Keratinocyte (primary cell): Measurements from ENCODE around the gene P2RY2. TPM values are rescaled to one million over a fixed set of nuclear protein-coding genes. Genes with fewer than 3 reads are reported as not detected.

Experiments used
- DNase-seq: peaks from one replicate; pipeline ENCODE4 v3.0.0-alpha.2; 2011; ENCODE audit warnings: low read depth, missing footprints, low spot score
- FAIRE-seq: peaks from 2 replicates; lab custom pipeline; 2011; peaks lifted over from hg19 to GRCh38; lab: Jason Lieb, UNC
- H2AFZ ChIP-seq: 2 replicates; pipeline ENCODE4 v1.6.0; 2012; ENCODE audit warnings: low read length, control low read depth, inconsistent platforms; ENCODE audit not compliant: control insufficient read depth
- H3K27ac ChIP-seq: 2 replicates; pipeline ENCODE4 v1.5.1; 2011; ENCODE audit warnings: low read length; ENCODE audit not compliant: control insufficient read depth, insufficient read depth
- H3K27me3 ChIP-seq: 3 replicates; pipeline ENCODE4 v1.6.0; 2011; ENCODE audit warnings: low read length; ENCODE audit not compliant: control insufficient read depth, insufficient read depth; ENCODE audit errors: extremely low read depth
- H3K36me3 ChIP-seq, 2 experiments: 2 replicates in 1 of 2; 3 replicates in 1 of 2; pipeline ENCODE4 v1.5.1; 2011; ENCODE audit warnings: low read length in 2 of 2, mild to moderate bottlenecking in 1 of 2; ENCODE audit not compliant: control insufficient read depth in 2 of 2, insufficient read depth in 2 of 2; ENCODE audit errors: extremely low read depth in 1 of 2
- H3K4me1 ChIP-seq: 3 replicates; pipeline ENCODE4 v1.5.1; 2011; ENCODE audit warnings: low read length; ENCODE audit not compliant: control insufficient read depth, insufficient read depth; ENCODE audit errors: extremely low read depth
- H3K4me2 ChIP-seq: 3 replicates; pipeline ENCODE4 v1.6.0; 2011; ENCODE audit warnings: low read depth, low read length; ENCODE audit not compliant: control insufficient read depth, insufficient read depth; ENCODE audit errors: extremely low read depth
- H3K4me3 ChIP-seq, 3 experiments: fragments of 200-600 bp in 1 of 3; sonication (generic) in 1 of 3; 2 replicates in 2 of 3; 3 replicates in 1 of 3; pipeline ENCODE4 v1.5.1; 2011 to 2016; ENCODE audit warnings: low read length in 3 of 3, mild to moderate bottlenecking in 3 of 3, control low read depth in 2 of 3, inconsistent platforms in 1 of 3, low read depth in 1 of 3, mixed read lengths in 1 of 3, mixed run types in 1 of 3, moderate library complexity in 1 of 3; ENCODE audit not compliant: control insufficient read depth in 2 of 3, insufficient read depth in 2 of 3; ENCODE audit errors: extremely low read depth in 1 of 3
- H3K79me2 ChIP-seq: 2 replicates; pipeline ENCODE4 v1.6.0; 2012; ENCODE audit warnings: low read length; ENCODE audit not compliant: control insufficient read depth, insufficient read depth
- H3K9ac ChIP-seq: 3 replicates; pipeline ENCODE4 v1.6.0; 2011; ENCODE audit warnings: low read length; ENCODE audit not compliant: control insufficient read depth, insufficient read depth; ENCODE audit errors: extremely low read depth
- H3K9me1 ChIP-seq: 3 replicates; pipeline ENCODE4 v1.6.0; 2011; ENCODE audit warnings: low read length; ENCODE audit not compliant: control insufficient read depth, insufficient read depth; ENCODE audit errors: extremely low read depth
- H3K9me3 ChIP-seq: 2 replicates; pipeline ENCODE4 v1.5.1; 2012; ENCODE audit warnings: low read depth, low read length; ENCODE audit not compliant: control insufficient read depth
- H4K20me1 ChIP-seq: 3 replicates; pipeline ENCODE4 v1.6.0; 2011; ENCODE audit warnings: low read length; ENCODE audit not compliant: control insufficient read depth, insufficient read depth; ENCODE audit errors: extremely low read depth
- EZH2 ChIP-seq: IDR thresholded peaks from one replicate; pipeline ENCODE4 v1.6.1; 2012; ENCODE audit warnings: inconsistent platforms, mild to moderate bottlenecking, low read length, moderate library complexity
- dilution Hi-C: fragments of 300-500 bp; cut with MboI; formaldehyde crosslinking; loops from one replicate; pipeline ENCODE4 v1.7.0; 2020; ENCODE audit warnings: low sequenced_read_pairs; ENCODE audit not compliant: extremely low pct_ligation_motif_present
- polyA plus RNA-seq, 5 experiments: library from polyadenylated mRNA; depleted of rRNA in 3 of 5; stranded (reverse) in 3 of 5; stranded (forward) in 1 of 5; unstranded in 1 of 5; fragments of >200 nt; gene quantifications; 1 replicate in 1 of 5; 2 replicates in 3 of 5; 3 replicates in 1 of 5; pipeline versions ENCODE4 v1.2.1 to v1.2.3, GENCODE V29; 2011 to 2012; ENCODE audit warnings: missing spikeins in 2 of 5, low read depth in 1 of 5, low replicate concordance in 1 of 5
- TF ChIP-seq, protein P1 (sequence below), 3 experiments: IDR thresholded peaks in 1 of 3; conservative IDR thresholded peaks in 1 of 3; optimal IDR thresholded peaks in 1 of 3; 2 replicates in 2 of 3; 3 replicates in 1 of 3; pipeline versions ENCODE3 to v1.5.1; 2011; ENCODE audit warnings: low read length in 3 of 3, mild to moderate bottlenecking in 3 of 3, moderate library complexity in 2 of 3, control low read depth in 1 of 3, inconsistent platforms in 1 of 3; ENCODE audit not compliant: insufficient read depth in 2 of 3; ENCODE audit errors: extremely low read depth in 1 of 3

P2RY2 gene
- polyA plus RNA-seq, 1 donor (not counting 4 experiments of a cell fraction or from before 2014, with no cell fraction given), result 5.1 TPM

DNA sequence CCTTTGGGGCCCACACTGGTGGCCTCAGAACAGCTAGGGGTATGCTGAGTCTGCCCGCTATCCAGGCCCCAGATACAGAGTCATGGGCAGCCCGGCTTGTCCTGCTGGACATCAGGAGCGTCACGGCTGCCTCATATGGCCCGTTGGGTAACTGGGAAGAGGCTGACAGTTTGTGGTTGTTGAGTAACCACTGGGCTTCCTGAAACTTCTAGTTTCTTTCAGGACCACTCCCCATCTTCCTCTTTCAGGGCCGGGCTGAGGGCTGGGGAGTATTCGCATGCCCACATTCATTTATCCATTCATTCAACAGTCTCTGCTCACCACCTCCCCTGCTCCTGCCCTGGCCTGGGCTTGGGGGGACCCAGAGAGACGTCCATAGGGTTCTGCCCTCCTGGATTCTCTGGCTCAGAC is 13.4 kb upstream of the P2RY2 start:
- DNase-seq, result no peak
- Histone ChIP-seq H2AFZ (no peak overlapping the region), H3K4me3 (no peak overlapping the region), H4K20me1 (no peaks in the 10 kb centered on the region), H3K9ac (no peak overlapping the region), H3K9me3 (no peaks in the 10 kb centered on the region), H3K36me3 (no peaks in the 10 kb centered on the region), H3K79me2 (no peaks in the 10 kb centered on the region), H3K27ac (no peak overlapping the region), H3K4me2 (no peak overlapping the region), H3K9me1 (no peaks in the 10 kb centered on the region), H3K27me3 (no peaks in the 10 kb centered on the region), H3K4me1 (peaks cover 8% of the 10 kb centered on the region)
- no peak for FAIRE-seq
- TF ChIP-seq, protein P1, sequence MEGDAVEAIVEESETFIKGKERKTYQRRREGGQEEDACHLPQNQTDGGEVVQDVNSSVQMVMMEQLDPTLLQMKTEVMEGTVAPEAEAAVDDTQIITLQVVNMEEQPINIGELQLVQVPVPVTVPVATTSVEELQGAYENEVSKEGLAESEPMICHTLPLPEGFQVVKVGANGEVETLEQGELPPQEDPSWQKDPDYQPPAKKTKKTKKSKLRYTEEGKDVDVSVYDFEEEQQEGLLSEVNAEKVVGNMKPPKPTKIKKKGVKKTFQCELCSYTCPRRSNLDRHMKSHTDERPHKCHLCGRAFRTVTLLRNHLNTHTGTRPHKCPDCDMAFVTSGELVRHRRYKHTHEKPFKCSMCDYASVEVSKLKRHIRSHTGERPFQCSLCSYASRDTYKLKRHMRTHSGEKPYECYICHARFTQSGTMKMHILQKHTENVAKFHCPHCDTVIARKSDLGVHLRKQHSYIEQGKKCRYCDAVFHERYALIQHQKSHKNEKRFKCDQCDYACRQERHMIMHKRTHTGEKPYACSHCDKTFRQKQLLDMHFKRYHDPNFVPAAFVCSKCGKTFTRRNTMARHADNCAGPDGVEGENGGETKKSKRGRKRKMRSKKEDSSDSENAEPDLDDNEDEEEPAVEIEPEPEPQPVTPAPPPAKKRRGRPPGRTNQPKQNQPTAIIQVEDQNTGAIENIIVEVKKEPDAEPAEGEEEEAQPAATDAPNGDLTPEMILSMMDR (optimal IDR thresholded peaks at IDR 0.05 in 1 of 3, IDR thresholded peaks at IDR 0.05 in 1 of 3, conservative IDR thresholded peaks at IDR 0.05 in 1 of 3; ENCODE audit: extremely low read depth in 1 of 3, insufficient read depth in 2 of 3, low read length in 3 of 3), result no peak
- TF ChIP-seq EZH2, result no peak
- dilution Hi-C loops, result no loop called here

DNA sequence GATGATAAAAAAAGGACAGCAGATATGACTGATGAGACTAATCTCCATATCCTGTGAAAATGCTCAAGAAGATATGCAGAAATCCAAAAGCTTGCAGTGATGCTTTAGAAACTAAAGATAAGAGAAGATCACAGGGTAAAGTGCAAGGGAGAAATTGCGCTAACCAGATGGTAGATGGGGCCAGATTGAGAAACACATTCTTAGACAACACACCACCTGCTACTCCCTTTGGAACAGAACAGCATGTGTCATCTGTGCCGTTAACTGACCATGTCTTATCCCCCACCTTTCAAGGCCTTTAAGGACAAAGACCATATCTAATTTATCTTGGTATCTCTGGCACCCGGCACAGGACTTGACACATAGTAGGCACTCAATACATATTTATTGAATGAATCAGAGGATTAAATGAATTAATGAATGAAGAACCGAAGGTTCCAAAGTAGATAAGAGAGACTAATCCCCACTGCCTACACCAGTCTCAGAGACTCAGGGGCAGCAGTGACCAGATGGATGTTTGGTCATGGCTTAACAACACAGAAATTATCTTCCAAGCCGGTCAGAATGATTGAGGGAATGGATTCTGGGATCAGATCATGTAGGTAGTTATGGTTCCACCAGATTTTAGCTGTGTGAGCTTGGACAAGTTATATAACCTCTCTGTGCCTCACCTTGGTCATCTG is 12.3 kb upstream of the P2RY2 start:
- no peaks in the 10 kb centered on the region for H3K9me3 ChIP-seq
- FAIRE-seq (no peak), DNase-seq (no peak)
- no peak overlapping the region for H3K4me2 ChIP-seq
- H3K4me1 ChIP-seq, result peaks cover 2% of the 10 kb centered on the region
- H3K9ac ChIP-seq, result no peak overlapping the region
- no peaks in the 10 kb centered on the region for H4K20me1 ChIP-seq
- no peaks in the 10 kb centered on the region for H3K36me3 ChIP-seq
- no peak overlapping the region for H3K4me3 ChIP-seq
- no peaks in the 10 kb centered on the region for H3K79me2 ChIP-seq
- H2AFZ ChIP-seq, result no peak overlapping the region
- H3K27me3 ChIP-seq, result no peaks in the 10 kb centered on the region
- dilution Hi-C loops, result no loop called here
- no peak overlapping the region for H3K27ac ChIP-seq
- H3K9me1 ChIP-seq, result no peaks in the 10 kb centered on the region
- TF ChIP-seq EZH2, result no peak
- TF ChIP-seq, protein P1 (optimal IDR thresholded peaks at IDR 0.05 in 1 of 3, IDR thresholded peaks at IDR 0.05 in 1 of 3, conservative IDR thresholded peaks at IDR 0.05 in 1 of 3; ENCODE audit: extremely low read depth in 1 of 3, insufficient read depth in 2 of 3, low read length in 3 of 3), result no peak
